HG03060 (cell line): ENCODE data around the gene DHX34.
"Not testable (repeated sequence)": the region's sequence is repeated elsewhere in the genome, so short reads cannot be mapped to it uniquely, and the experiment has no call there.

Source experiments
- ATAC-seq: cut with Tn5 transposase; IDR thresholded peaks from one replicate; pipeline ENCODE4 v1.9.1; 2021; ENCODE audit warnings: low read depth, moderate number of reproducible peaks; ENCODE audit not compliant: unreplicated experiment

Gene DHX34

GRCh38 chr19:47363758-47364531, 14.8 kb downstream of the DHX34 start:
- ATAC-seq, result no peak

- not testable (repeated sequence) for ATAC-seq
Measured at GRCh38 chr19:47365455-47365854, 16.3 kb downstream of the DHX34 start.

- ATAC-seq, result no peak
Measured at GRCh38 chr19:47370045-47370611, 21.0 kb downstream of the DHX34 start.

- ATAC-seq, result no peak
Measured at GRCh38 chr19:47371261-47371660, 22.1 kb downstream of the DHX34 start.

- ATAC-seq, result no peak
Measured at GRCh38 chr19:47372603-47373002, 23.5 kb downstream of the DHX34 start.

- no peak for ATAC-seq
Measured at GRCh38 chr19:47373246-47374240, 24.4 kb downstream of the DHX34 start.

- ATAC-seq, result no peak
Measured at GRCh38 chr19:47374876-47375693, 26.0 kb downstream of the DHX34 start.

- ATAC-seq, result no peak
Measured at GRCh38 chr19:47375694-47376588, 26.8 kb downstream of the DHX34 start.

- ATAC-seq, result no peak
Measured at GRCh38 chr19:47376589-47377144, 27.6 kb downstream of the DHX34 start.

GRCh38 chr19:47377208-47377701, 28.1 kb downstream of the DHX34 start:
- no peak for ATAC-seq

GRCh38 chr19:47377801-47378200, 28.7 kb downstream of the DHX34 start:
- ATAC-seq, result no peak

- ATAC-seq, result no peak
Measured at GRCh38 chr19:47378246-47378645, 29.1 kb downstream of the DHX34 start.

GRCh38 chr19:47379381-47379938, 30.3 kb downstream of the DHX34 start:
- ATAC-seq, result no peak

GRCh38 chr19:47380559-47380958, 31.4 kb downstream of the DHX34 start:
- no peak for ATAC-seq

- no peak for ATAC-seq
Measured at GRCh38 chr19:47381121-47381520, 32.0 kb downstream of the DHX34 start.

GRCh38 chr19:47381653-47382279, 32.7 kb downstream of the DHX34 start:
- no peak for ATAC-seq

- ATAC-seq, result not testable (repeated sequence)
Measured at GRCh38 chr19:47383890-47384289, 34.8 kb downstream of the DHX34 start.

GRCh38 chr19:47384533-47384932, 35.4 kb downstream of the DHX34 start:
- ATAC-seq, result not testable (repeated sequence)
